Neuronal stem cell (in vitro differentiated cells): ENCODE measurements around the gene MANBA.
"Not testable (repeated sequence)": the region's sequence is repeated elsewhere in the genome, so short reads cannot be mapped to it uniquely, and the experiment has no call there.

Experiments
- DNase-seq: peaks from one replicate; pipeline ENCODE4 v3.0.0-alpha.2; 2013; ENCODE audit warnings: low spot score
- H2AFZ ChIP-seq: one replicate; pipeline ENCODE4 v1.6.1; 2013; ENCODE audit warnings: mild to moderate bottlenecking, low read length, inconsistent platforms
- H2AK5ac ChIP-seq: 2 replicates; pipeline ENCODE4 v1.6.1; 2013; ENCODE audit warnings: low read depth, mild to moderate bottlenecking, inconsistent platforms, low read length, moderate library complexity, mixed read lengths
- H2BK120ac ChIP-seq: 2 replicates; pipeline ENCODE4 v1.6.1; 2013; ENCODE audit warnings: low read depth, mild to moderate bottlenecking, inconsistent platforms, low read length, moderate library complexity, mixed read lengths
- H2BK12ac ChIP-seq: one replicate; pipeline ENCODE4 v1.6.1; 2013; ENCODE audit warnings: low read length, inconsistent platforms
- H2BK15ac ChIP-seq: 2 replicates; pipeline ENCODE4 v1.6.1; 2013; ENCODE audit warnings: mild to moderate bottlenecking, low read length, inconsistent platforms, mixed read lengths
- H2BK5ac ChIP-seq: one replicate; pipeline ENCODE4 v1.6.1; 2013; ENCODE audit warnings: inconsistent platforms, mild to moderate bottlenecking, low read length, moderate library complexity
- H3K14ac ChIP-seq: one replicate; pipeline ENCODE4 v1.6.1; 2013; ENCODE audit warnings: low read length, inconsistent platforms
- H3K18ac ChIP-seq: 2 replicates; pipeline ENCODE4 v1.6.1; 2013; ENCODE audit warnings: low read length, inconsistent platforms
- H3K23ac ChIP-seq: 2 replicates; pipeline ENCODE4 v1.6.1; 2013; ENCODE audit warnings: low read depth, mild to moderate bottlenecking, mixed read lengths, low read length, inconsistent platforms; ENCODE audit not compliant: poor library complexity
- H3K27ac ChIP-seq: replicated peaks from 3 replicates; pipeline ENCODE4 v1.5.1; 2013; ENCODE audit warnings: low read length, inconsistent platforms
- H3K27me3 ChIP-seq, 3 experiments: 2 replicates each; pipeline ENCODE4 v1.6.1; 2013; ENCODE audit warnings: low read length in 3 of 3, mild to moderate bottlenecking in 2 of 3, inconsistent platforms in 1 of 3, low read depth in 1 of 3, mixed read lengths in 1 of 3, moderate library complexity in 1 of 3; ENCODE audit not compliant: control insufficient read depth in 3 of 3, insufficient read depth in 3 of 3
- H3K36me3 ChIP-seq, 2 donors: replicated peaks in 1 of 2; 2 replicates each; pipeline ENCODE4 v1.6.1; 2013; ENCODE audit warnings: low read length in 2 of 2; ENCODE audit not compliant: control insufficient read depth in 2 of 2, insufficient read depth in 2 of 2
- H3K4ac ChIP-seq: 2 replicates; pipeline ENCODE4 v1.6.1; 2013; ENCODE audit warnings: inconsistent platforms, mild to moderate bottlenecking, low read length, moderate library complexity
- H3K4me1 ChIP-seq, 2 donors: 1 replicate in 1 of 2; 2 replicates in 1 of 2; pipeline ENCODE4 v1.6.1; 2013; ENCODE audit warnings: low read length in 2 of 2, low read depth in 1 of 2; ENCODE audit not compliant: control insufficient read depth in 2 of 2, insufficient read depth in 1 of 2
- H3K4me2 ChIP-seq: one replicate; pipeline ENCODE4 v1.6.1; 2013; ENCODE audit warnings: mild to moderate bottlenecking, low read length, inconsistent platforms; ENCODE audit not compliant: insufficient read depth, poor library complexity, severe bottlenecking
- H3K4me3 ChIP-seq, 2 donors: 2 replicates each; pipeline ENCODE4 v1.5.1; 2013; ENCODE audit warnings: low read length in 2 of 2, mild to moderate bottlenecking in 2 of 2, inconsistent platforms in 1 of 2, moderate library complexity in 1 of 2
- H3K79me1 ChIP-seq: one replicate; pipeline ENCODE4 v1.6.1; 2013; ENCODE audit warnings: low read depth, mild to moderate bottlenecking, inconsistent platforms, low read length, moderate library complexity
- H3K9ac ChIP-seq: one replicate; pipeline ENCODE4 v1.6.1; 2013; ENCODE audit warnings: mild to moderate bottlenecking, low read depth, low read length, inconsistent platforms; ENCODE audit not compliant: poor library complexity
- H3K9me3 ChIP-seq, 2 donors: replicated peaks in 1 of 2; 2 replicates each; pipeline versions ENCODE3 to v1.6.1; 2013; ENCODE audit warnings: low read length in 2 of 2, mild to moderate bottlenecking in 2 of 2, inconsistent platforms in 1 of 2, low read depth in 1 of 2, mixed read lengths in 1 of 2, moderate library complexity in 1 of 2; ENCODE audit not compliant: control insufficient read depth in 2 of 2, insufficient read depth in 1 of 2
- H4K8ac ChIP-seq: one replicate; pipeline ENCODE4 v1.6.1; 2013; ENCODE audit warnings: low read depth, mild to moderate bottlenecking, inconsistent platforms, low read length, moderate library complexity
- H4K91ac ChIP-seq: one replicate; pipeline ENCODE4 v1.6.1; 2013; ENCODE audit warnings: low read length, low read depth, mild to moderate bottlenecking, inconsistent platforms; ENCODE audit not compliant: poor library complexity
- WGBS, 2 donors: extraction: QIAGEN DNeasy Blood & Tissue Kit; methylation state at CpG; one replicate each; pipeline ENCODE4 v1.1.7; 2013; ENCODE audit warnings: missing lambda C conversion rate in 2 of 2, mixed read lengths in 1 of 2; ENCODE audit not compliant: insufficient read length in 2 of 2, insufficient replicate concordance in 1 of 2; ENCODE audit errors: extremely low coverage in 2 of 2; 5-methylcytosine and 5-hydroxymethylcytosine counted together

MANBA gene

GRCh38 chr4:102713096-102713495, 47.7 kb downstream of the MANBA start:
- H3K27me3 ChIP-seq: no peaks in the 10 kb centered on the region
- no peak overlapping the region for H3K23ac ChIP-seq

GRCh38 chr4:102710986-102711385, 49.8 kb downstream of the MANBA start:
- Histone ChIP-seq H2BK15ac (no peak overlapping the region), H3K4me1 (no peaks in the 10 kb centered on the region), H4K8ac (no peak overlapping the region), H2AK5ac (no peak overlapping the region), H3K4me3 (no peak overlapping the region), H3K23ac (no peak overlapping the region), H3K36me3 (no peaks in the 10 kb centered on the region), H3K27me3 (no peaks in the 10 kb centered on the region), H3K18ac (no peak overlapping the region), H3K9ac (no peak overlapping the region), H2BK12ac (no peak overlapping the region), H3K4ac (no peak overlapping the region), H3K79me1 (no peaks in the 10 kb centered on the region), H2BK5ac (no peak overlapping the region), H3K9me3 (peaks cover 0 to 2% of the 10 kb centered on the region in 2 donors), H3K27ac (no peak overlapping the region), H3K4me2 (no peak overlapping the region), H3K14ac (no peak overlapping the region), H2AFZ (no peak overlapping the region), H2BK120ac (no peak overlapping the region), H4K91ac (no peak overlapping the region)
- DNase-seq: no peak
- no CpG with 5 or more reads among the region's 3 CpGs for WGBS, 2 donors

More at GRCh38 chr4:102713096-102713495, 47.7 kb downstream of the MANBA start:
- H3K14ac ChIP-seq: no peak overlapping the region
- H3K4me1 ChIP-seq: no peaks in the 10 kb centered on the region
- no peak overlapping the region for H3K18ac ChIP-seq
- H2BK5ac ChIP-seq: no peak overlapping the region
- H3K4me2 ChIP-seq: no peak overlapping the region
- no peak overlapping the region for H4K8ac ChIP-seq
- no peaks in the 10 kb centered on the region for H3K9me3 ChIP-seq
- no peak overlapping the region for H3K4ac ChIP-seq
- no peak for DNase-seq
- H3K9ac ChIP-seq: no peak overlapping the region
- no peak overlapping the region for H2BK120ac ChIP-seq
- H3K36me3 ChIP-seq: no peaks in the 10 kb centered on the region
- H3K79me1 ChIP-seq: no peaks in the 10 kb centered on the region
- no peak overlapping the region for H4K91ac ChIP-seq
- H3K27ac ChIP-seq: no peak overlapping the region
- H2AFZ ChIP-seq: no peak overlapping the region
- no peak overlapping the region for H3K4me3 ChIP-seq
- H2BK12ac ChIP-seq: no peak overlapping the region
- no CpG with 5 or more reads among the region's 3 CpGs for whole genome bisulfite sequencing, 2 donors
- H2AK5ac ChIP-seq: no peak overlapping the region
- H2BK15ac ChIP-seq: no peak overlapping the region

GRCh38 chr4:102709060-102709459, 51.7 kb downstream of the MANBA start:
- H2AFZ ChIP-seq, H3K4me2 ChIP-seq, H4K8ac ChIP-seq, H3K9ac ChIP-seq, H3K4me1 ChIP-seq, H3K27ac ChIP-seq, H3K27me3 ChIP-seq, H3K14ac ChIP-seq, H3K79me1 ChIP-seq, H3K9me3 ChIP-seq, H3K4me3 ChIP-seq, H3K18ac ChIP-seq, H3K4ac ChIP-seq, H3K23ac ChIP-seq, H2AK5ac ChIP-seq, H4K91ac ChIP-seq, H2BK5ac ChIP-seq, H3K36me3 ChIP-seq, H2BK120ac ChIP-seq, H2BK15ac ChIP-seq, H2BK12ac ChIP-seq, DNase-seq: not testable (repeated sequence)
- WGBS, 2 donors: no CpG with 5 or more reads among the region's 1 CpG

- Histone ChIP-seq H2BK5ac (no peak overlapping the region), H2BK120ac (no peak overlapping the region), H2AFZ (no peak overlapping the region), H2AK5ac (no peak overlapping the region), H3K4ac (no peak overlapping the region), H4K8ac (no peak overlapping the region), H2BK12ac (no peak overlapping the region), H3K36me3 (peaks cover 0 to 5% of the 10 kb centered on the region in 2 donors), H3K79me1 (no peaks in the 10 kb centered on the region), H3K4me1 (no peaks in the 10 kb centered on the region), H3K14ac (no peak overlapping the region), H3K4me2 (no peak overlapping the region), H3K9me3 (peaks cover 0 to 2% of the 10 kb centered on the region in 2 donors), H2BK15ac (no peak overlapping the region), H3K27ac (no peak overlapping the region), H3K4me3 (no peak overlapping the region), H3K23ac (no peak overlapping the region), H3K27me3 (no peaks in the 10 kb centered on the region), H4K91ac (no peak overlapping the region), H3K9ac (no peak overlapping the region), H3K18ac (no peak overlapping the region)
- no peak for DNase-seq
- WGBS, 2 donors: no CpG with 5 or more reads among the region's 1 CpG
Observed at GRCh38 chr4:102707150-102707549, 53.6 kb downstream of the MANBA start.
